ENCODE results near the gene MCEMP1. TPM values are rescaled to one million over a fixed set of nuclear protein-coding genes. Genes with fewer than 3 reads are reported as not detected.

The MCEMP1 gene
- total RNA-seq: not detected

GRCh38 chr19:7676854-7677253 lies at the start of gene MCEMP1:
Gene MCEMP1, plus strand, starts transcription at chr19:7677090. Its CDS starts 31 bp downstream, at chr19:7677121.
- ATAC-seq (no peak), DNase-seq (no peak)
- H3K4me1 Mint-ChIP-seq (ENCODE audit: low read depth): peaks cover 48% of the 10 kb centered on the region
- no peak within 1 kb of the TSS for H3K4me3 Mint-ChIP-seq
- H3K36me3 Mint-ChIP-seq (ENCODE audit: insufficient read depth): no peaks in the 10 kb centered on the region
- no peaks in the 10 kb centered on the region for H3K9me3 Mint-ChIP-seq
- peaks cover 47% of the 10 kb centered on the region for H3K27me3 Mint-ChIP-seq (ENCODE audit: low read depth)

GRCh38 chr19:7627166-7627565 lies 49.7 kb upstream of the MCEMP1 start:
- ATAC-seq: no peak
- Mint-ChIP-seq H3K4me1 (ENCODE audit: low read depth) (peaks cover 42% of the 10 kb centered on the region), H3K27me3 (ENCODE audit: low read depth) (no peaks in the 10 kb centered on the region), H3K9me3 (no peaks in the 10 kb centered on the region), H3K4me3 (peak overlapping the region; percentile 42), H3K36me3 (ENCODE audit: insufficient read depth) (peaks cover 21% of the 10 kb centered on the region)
- DNase-seq: no peak

GRCh38 chr19:7628589-7629311 lies 48.1 kb upstream of the MCEMP1 start:
- Mint-ChIP-seq H3K4me3 (peak overlapping the region; percentile 100), H3K4me1 (ENCODE audit: low read depth) (peaks cover 42% of the 10 kb centered on the region), H3K27me3 (ENCODE audit: low read depth) (no peaks in the 10 kb centered on the region), H3K9me3 (no peaks in the 10 kb centered on the region), H3K36me3 (ENCODE audit: insufficient read depth) (peaks cover 16% of the 10 kb centered on the region)
- no peak for ATAC-seq
- no peak for DNase-seq

- ATAC-seq: peak; percentile 98 to 99
- Mint-ChIP-seq H3K27me3 (ENCODE audit: low read depth) (no peaks in the 10 kb centered on the region), H3K4me1 (ENCODE audit: low read depth) (peaks cover 42% of the 10 kb centered on the region), H3K4me3 (peak within 1 kb of the TSS; percentile 100), H3K36me3 (ENCODE audit: insufficient read depth) (peaks cover 16% of the 10 kb centered on the region), H3K9me3 (no peaks in the 10 kb centered on the region)
- DNase-seq: peak; percentile 91
These were observed 47.4 kb upstream of the MCEMP1 start, which contains the start of the genes PET100 and XAB2 for GRCh38 chr19:7629347-7630054. Gene PET100, plus strand, starts transcription at chr19:7629793. Its CDS starts 41 bp downstream, at chr19:7629834. Gene XAB2, minus strand, starts transcription at chr19:7629545. Its CDS starts 18 bp downstream, at chr19:7629527.

GRCh38 chr19:7631577-7631976 lies 45.3 kb upstream of the MCEMP1 start:
- no peaks in the 10 kb centered on the region for H3K27me3 Mint-ChIP-seq (ENCODE audit: low read depth)
- peaks cover 46% of the 10 kb centered on the region for H3K4me1 Mint-ChIP-seq (ENCODE audit: low read depth)
- no peaks in the 10 kb centered on the region for H3K9me3 Mint-ChIP-seq
- DNase-seq (no peak), ATAC-seq (no peak)
- peak overlapping the region; percentile 48 for H3K4me3 Mint-ChIP-seq
- peaks cover 13% of the 10 kb centered on the region for H3K36me3 Mint-ChIP-seq (ENCODE audit: insufficient read depth)

GRCh38 chr19:7632340-7633203 lies 44.3 kb upstream of the MCEMP1 start:
- Mint-ChIP-seq H3K36me3 (ENCODE audit: insufficient read depth) (peaks cover 8% of the 10 kb centered on the region), H3K4me3 (no peak overlapping the region)

GRCh38 chr19:7633698-7634097 lies 43.2 kb upstream of the MCEMP1 start, which contains the start of gene PCP2:
Gene PCP2, minus strand, starts transcription at chr19:7633719. Its CDS starts 262 bp downstream, at chr19:7633457.
- H3K27me3 Mint-ChIP-seq (ENCODE audit: low read depth): no peaks in the 10 kb centered on the region
- peaks cover 8% of the 10 kb centered on the region for H3K36me3 Mint-ChIP-seq (ENCODE audit: insufficient read depth)
- no peak within 1 kb of the TSS for H3K4me3 Mint-ChIP-seq
- peaks cover 37% of the 10 kb centered on the region for H3K4me1 Mint-ChIP-seq (ENCODE audit: low read depth)
- no peak for ATAC-seq
- no peaks in the 10 kb centered on the region for H3K9me3 Mint-ChIP-seq
- no peak for DNase-seq

More at GRCh38 chr19:7632340-7633203, 44.3 kb upstream of the MCEMP1 start:
- Mint-ChIP-seq H3K9me3 (no peaks in the 10 kb centered on the region), H3K4me1 (ENCODE audit: low read depth) (peaks cover 42% of the 10 kb centered on the region), H3K27me3 (ENCODE audit: low read depth) (no peaks in the 10 kb centered on the region)
- DNase-seq (no peak), ATAC-seq (no peak)

- H3K4me1 Mint-ChIP-seq (ENCODE audit: low read depth): peaks cover 36% of the 10 kb centered on the region
- peaks cover 7% of the 10 kb centered on the region for H3K36me3 Mint-ChIP-seq (ENCODE audit: insufficient read depth)
- H3K27me3 Mint-ChIP-seq (ENCODE audit: low read depth): no peaks in the 10 kb centered on the region
- peak overlapping the region; percentile 84 for H3K4me3 Mint-ChIP-seq
- DNase-seq (no peak), ATAC-seq (no peak)
- no peaks in the 10 kb centered on the region for H3K9me3 Mint-ChIP-seq
These were observed 41.2 kb upstream of the MCEMP1 start for GRCh38 chr19:7635670-7636069.

- ATAC-seq (no peak), DNase-seq (no peak)
- Mint-ChIP-seq H3K36me3 (ENCODE audit: insufficient read depth) (peaks cover 7% of the 10 kb centered on the region), H3K9me3 (no peaks in the 10 kb centered on the region), H3K27me3 (ENCODE audit: low read depth) (no peaks in the 10 kb centered on the region), H3K4me3 (peak overlapping the region; percentile 84), H3K4me1 (ENCODE audit: low read depth) (peaks cover 32% of the 10 kb centered on the region)
These were observed 40.6 kb upstream of the MCEMP1 start for GRCh38 chr19:7636317-7636690.

- H3K27me3 Mint-ChIP-seq (ENCODE audit: low read depth): no peaks in the 10 kb centered on the region
- no peaks in the 10 kb centered on the region for H3K9me3 Mint-ChIP-seq
- DNase-seq (peak; percentile 93), ATAC-seq (peak; percentile 95 to 96)
- peaks cover 5% of the 10 kb centered on the region for H3K36me3 Mint-ChIP-seq (ENCODE audit: insufficient read depth)
- H3K4me3 Mint-ChIP-seq: peak within 1 kb of the TSS; percentile 84
- H3K4me1 Mint-ChIP-seq (ENCODE audit: low read depth): peaks cover 32% of the 10 kb centered on the region
These were observed 40.1 kb upstream of the MCEMP1 start, which contains the start of gene STXBP2 for GRCh38 chr19:7636691-7637373. Gene STXBP2, plus strand, starts transcription at chr19:7637110. Its CDS starts 40 bp downstream, at chr19:7637150.

GRCh38 chr19:7637374-7638256 lies 39.3 kb upstream of the MCEMP1 start:
- ATAC-seq: peak; percentile 15 to 36
- DNase-seq: no peak
- H3K4me1 Mint-ChIP-seq (ENCODE audit: low read depth): peaks cover 32% of the 10 kb centered on the region
- H3K27me3 Mint-ChIP-seq (ENCODE audit: low read depth): no peaks in the 10 kb centered on the region
- no peaks in the 10 kb centered on the region for H3K9me3 Mint-ChIP-seq
- H3K4me3 Mint-ChIP-seq: peak overlapping the region; percentile 84
- H3K36me3 Mint-ChIP-seq (ENCODE audit: insufficient read depth): peaks cover 3% of the 10 kb centered on the region

GRCh38 chr19:7638802-7639465 lies 38.0 kb upstream of the MCEMP1 start:
- ATAC-seq: no peak
- no peaks in the 10 kb centered on the region for H3K27me3 Mint-ChIP-seq (ENCODE audit: low read depth)
- no peaks in the 10 kb centered on the region for H3K9me3 Mint-ChIP-seq
- H3K4me1 Mint-ChIP-seq (ENCODE audit: low read depth): peaks cover 32% of the 10 kb centered on the region
- DNase-seq: no peak
- peak overlapping the region; percentile 61 for H3K4me3 Mint-ChIP-seq
- H3K36me3 Mint-ChIP-seq (ENCODE audit: insufficient read depth): peaks cover 3% of the 10 kb centered on the region

Data from activated T-cell treated with anti-CD3 and anti-CD28 coated beads, Interleukin-2, amount 50 U/mL, for 4 hours (primary cell).